GM06990 (cell line): ENCODE results near the gene MCM3AP.

Experiments used
- DNase-seq: peaks from one replicate; pipeline ENCODE4 v3.0.0-alpha.2; 2011; ENCODE audit not compliant: insufficient read length; ENCODE audit errors: extremely low read depth
- H3K27me3 ChIP-seq: replicated peaks from 2 replicates; pipeline ENCODE4 v1.6.0; 2011; ENCODE audit warnings: low read length; ENCODE audit not compliant: control insufficient read depth, insufficient read depth
- H3K36me3 ChIP-seq: 2 replicates; pipeline ENCODE4 v1.5.1; 2011; ENCODE audit warnings: low read length; ENCODE audit not compliant: control insufficient read depth, insufficient read depth
- H3K4me3 ChIP-seq: replicated peaks from 2 replicates; pipeline ENCODE4 v1.5.1; 2011; ENCODE audit warnings: low read depth, mild to moderate bottlenecking, control low read depth, low read length
- TF ChIP-seq, protein P1 (sequence below): IDR thresholded peaks from 2 replicates; pipeline ENCODE4 v1.5.1; 2011; ENCODE audit warnings: low read length, control low read depth, mild to moderate bottlenecking, inconsistent platforms; ENCODE audit not compliant: insufficient read depth, poor library complexity, severe bottlenecking

MCM3AP gene

DNA sequence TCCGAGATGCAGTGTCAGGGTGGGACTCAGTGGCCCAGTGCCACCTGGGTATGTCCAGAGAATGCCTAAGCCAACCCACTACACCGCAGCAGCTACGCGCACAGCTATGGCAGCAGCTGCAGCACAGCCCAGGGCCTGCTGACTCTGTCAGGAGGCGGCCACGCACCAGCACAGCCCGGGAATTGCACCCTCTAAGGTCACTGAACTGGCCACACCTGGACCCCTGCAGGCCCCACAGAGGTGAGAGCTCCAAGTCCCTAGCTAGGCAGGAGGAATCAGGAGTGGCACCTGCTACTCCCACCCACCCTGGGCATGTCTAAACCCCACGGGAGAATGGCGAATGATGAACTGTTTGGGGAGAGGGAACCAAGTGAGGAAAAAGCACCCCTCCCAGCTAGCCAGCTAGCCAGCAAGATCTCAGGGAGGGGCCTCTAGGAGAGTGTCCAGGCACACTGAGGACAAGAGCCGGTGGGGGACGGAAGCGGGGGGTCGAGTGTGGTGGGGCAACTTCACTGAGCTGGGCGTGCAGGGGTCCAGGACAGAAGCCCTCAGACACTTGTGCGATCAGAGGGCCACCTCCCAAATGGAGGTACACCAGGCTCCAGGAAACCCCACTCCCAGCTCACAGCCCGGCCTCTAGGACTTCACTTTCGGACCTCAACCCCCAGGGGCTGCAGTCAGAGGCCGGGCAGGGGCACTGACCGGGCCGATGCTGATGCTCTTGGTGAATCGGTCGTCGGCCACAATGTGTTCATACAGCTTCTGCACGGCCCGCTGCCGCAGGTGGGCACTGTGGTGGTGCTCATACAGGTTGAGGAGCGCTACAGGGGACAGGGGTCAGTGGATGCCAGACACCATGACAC is 70.7 kb downstream of the MCM3AP start:
- TF ChIP-seq, protein P1, sequence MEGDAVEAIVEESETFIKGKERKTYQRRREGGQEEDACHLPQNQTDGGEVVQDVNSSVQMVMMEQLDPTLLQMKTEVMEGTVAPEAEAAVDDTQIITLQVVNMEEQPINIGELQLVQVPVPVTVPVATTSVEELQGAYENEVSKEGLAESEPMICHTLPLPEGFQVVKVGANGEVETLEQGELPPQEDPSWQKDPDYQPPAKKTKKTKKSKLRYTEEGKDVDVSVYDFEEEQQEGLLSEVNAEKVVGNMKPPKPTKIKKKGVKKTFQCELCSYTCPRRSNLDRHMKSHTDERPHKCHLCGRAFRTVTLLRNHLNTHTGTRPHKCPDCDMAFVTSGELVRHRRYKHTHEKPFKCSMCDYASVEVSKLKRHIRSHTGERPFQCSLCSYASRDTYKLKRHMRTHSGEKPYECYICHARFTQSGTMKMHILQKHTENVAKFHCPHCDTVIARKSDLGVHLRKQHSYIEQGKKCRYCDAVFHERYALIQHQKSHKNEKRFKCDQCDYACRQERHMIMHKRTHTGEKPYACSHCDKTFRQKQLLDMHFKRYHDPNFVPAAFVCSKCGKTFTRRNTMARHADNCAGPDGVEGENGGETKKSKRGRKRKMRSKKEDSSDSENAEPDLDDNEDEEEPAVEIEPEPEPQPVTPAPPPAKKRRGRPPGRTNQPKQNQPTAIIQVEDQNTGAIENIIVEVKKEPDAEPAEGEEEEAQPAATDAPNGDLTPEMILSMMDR = no peak
- no peak for DNase-seq
- H3K36me3 ChIP-seq = peaks cover 7% of the 10 kb centered on the region
- no peaks in the 10 kb centered on the region for H3K27me3 ChIP-seq
- H3K4me3 ChIP-seq = no peak overlapping the region

- Histone ChIP-seq H3K4me3 (no peak overlapping the region), H3K36me3 (peaks cover 4% of the 10 kb centered on the region), H3K27me3 (no peaks in the 10 kb centered on the region)
- TF ChIP-seq, protein P1 = no peak
- no peak for DNase-seq
Observed at GRCh38 chr21:46213620-46214286, 71.7 kb downstream of the MCM3AP start.

DNA sequence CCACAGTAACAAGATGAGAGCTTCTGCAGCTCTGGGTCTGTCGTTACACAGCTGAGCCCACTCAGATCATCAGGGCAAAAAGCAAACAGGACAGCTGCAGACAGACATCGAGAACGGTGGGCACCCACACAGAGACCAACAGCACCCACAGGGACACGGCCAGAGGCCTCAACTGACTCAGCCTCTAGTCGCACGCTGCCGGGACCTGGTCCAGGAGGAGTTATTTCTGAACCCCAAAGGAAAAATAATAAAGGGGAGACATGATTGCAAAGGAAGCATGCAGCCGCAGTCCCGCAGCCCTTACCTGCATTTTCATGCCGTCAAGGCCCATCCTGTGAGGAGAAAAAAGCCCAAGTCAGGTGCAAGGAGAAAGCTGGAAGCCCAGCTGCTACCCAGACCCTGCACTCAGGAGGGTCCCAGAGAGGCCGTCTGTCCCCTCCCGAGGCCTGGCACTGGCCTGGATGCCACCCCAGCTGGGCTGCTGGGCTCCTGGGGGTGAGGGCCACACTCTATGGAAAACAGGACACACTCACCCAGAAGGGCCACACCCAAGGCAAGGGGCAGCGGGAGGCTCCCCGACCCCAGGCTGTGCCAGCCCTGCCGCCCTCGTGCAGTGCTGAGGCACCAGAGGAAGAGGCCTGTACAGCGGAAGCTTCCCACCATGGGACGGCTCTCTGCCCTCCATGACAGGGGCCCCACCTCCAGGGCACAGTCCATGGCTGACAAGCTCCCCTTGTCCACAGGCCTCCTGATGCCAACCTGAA is 72.5 kb downstream of the MCM3AP start:
- DNase-seq = no peak
- no peak overlapping the region for H3K4me3 ChIP-seq
- H3K27me3 ChIP-seq = no peaks in the 10 kb centered on the region
- H3K36me3 ChIP-seq = peaks cover 4% of the 10 kb centered on the region
- TF ChIP-seq, protein P1 = no peak

DNA sequence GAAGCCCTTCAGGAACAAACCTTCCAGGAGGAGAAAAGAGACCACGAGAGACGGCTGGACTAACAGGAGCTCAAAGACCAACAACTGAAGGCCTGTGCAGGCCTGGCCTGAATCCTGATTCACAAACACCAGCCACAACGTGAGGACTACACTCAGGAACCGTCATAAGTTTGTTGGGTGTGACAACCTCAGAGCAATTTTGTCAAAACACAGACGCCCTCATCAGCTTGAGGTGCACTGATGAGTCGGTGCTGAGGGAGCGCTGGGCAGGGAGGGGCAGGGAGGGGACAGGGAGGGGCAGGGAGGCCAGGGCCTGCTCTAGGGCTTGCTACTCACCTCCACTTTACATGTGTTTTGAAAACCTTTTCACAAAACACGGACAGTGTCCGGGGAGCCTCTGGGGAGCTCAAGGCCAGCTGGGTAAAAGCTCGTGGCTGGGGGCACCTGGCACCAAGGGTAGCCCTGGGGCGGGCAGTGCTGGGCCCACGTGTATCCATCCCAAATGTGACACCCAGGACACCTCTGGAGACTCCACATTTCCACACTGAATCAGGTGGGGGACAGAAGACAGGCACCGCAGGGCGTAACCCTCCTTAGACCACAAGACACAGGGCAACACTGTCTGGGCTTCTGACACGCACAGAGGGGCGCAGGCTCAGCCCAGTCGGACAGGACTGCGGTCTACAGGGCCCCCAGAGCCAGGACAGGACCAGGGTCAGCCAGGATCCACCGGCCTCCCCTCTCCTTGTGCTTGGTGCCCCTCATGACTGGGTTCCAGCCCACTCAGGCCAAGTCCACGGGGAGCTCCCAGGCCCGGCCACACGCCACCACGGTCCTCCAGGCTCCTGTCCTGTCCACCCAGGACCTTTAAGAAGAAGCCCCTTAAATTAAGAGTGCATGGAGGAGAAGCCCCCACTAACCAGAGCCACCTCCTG is 73.4 kb downstream of the MCM3AP start:
- Histone ChIP-seq H3K36me3 (peaks cover 8% of the 10 kb centered on the region), H3K4me3 (no peak overlapping the region), H3K27me3 (no peaks in the 10 kb centered on the region)
- TF ChIP-seq, protein P1 = no peak
- no peak for DNase-seq

DNA sequence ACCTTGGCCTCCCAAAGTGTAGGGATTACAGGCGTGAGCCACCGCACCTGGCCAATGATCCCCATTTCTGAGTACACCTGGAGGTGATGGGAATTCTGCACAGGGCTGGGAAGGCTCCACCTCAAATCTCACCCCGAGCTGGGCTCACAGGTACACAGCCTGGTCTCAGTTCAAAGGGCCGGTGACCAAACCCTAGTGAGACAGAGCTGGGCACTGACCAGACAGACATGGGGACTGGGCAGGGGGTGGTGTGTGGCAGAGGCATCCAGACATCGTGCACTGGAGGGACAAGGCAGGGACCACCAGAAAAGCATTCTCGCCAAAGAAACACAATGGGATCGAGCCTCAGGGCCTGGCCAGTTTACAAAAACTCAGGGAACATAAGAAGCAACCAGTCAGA is 74.0 kb downstream of the MCM3AP start:
- no peaks in the 10 kb centered on the region for H3K27me3 ChIP-seq
- no peak for DNase-seq
- H3K36me3 ChIP-seq = peaks cover 8% of the 10 kb centered on the region
- H3K4me3 ChIP-seq = no peak overlapping the region
- TF ChIP-seq, protein P1 = no peak
